Choroid plexus epithelial cell (primary cell): ENCODE measurements around the gene B3GNT8.
"Not testable (repeated sequence)": the region's sequence is repeated elsewhere in the genome, so short reads cannot be mapped to it uniquely, and the experiment has no call there.

Experiments used
- DNase-seq: peaks from one replicate; pipeline ENCODE4 v3.0.0-alpha.2; 2010; ENCODE audit warnings: low read depth
- H3K4me3 ChIP-seq: 2 replicates; pipeline ENCODE4 v1.5.1; 2011; ENCODE audit warnings: low read depth, mild to moderate bottlenecking, control low read depth, low read length, moderate library complexity
- TF ChIP-seq, protein P1 (sequence below): conservative IDR thresholded peaks from 2 replicates; pipeline ENCODE4 v1.5.1; 2011; ENCODE audit warnings: low read depth, mild to moderate bottlenecking, control low read depth, inconsistent platforms, low read length, moderate library complexity

B3GNT8 gene, protein sequence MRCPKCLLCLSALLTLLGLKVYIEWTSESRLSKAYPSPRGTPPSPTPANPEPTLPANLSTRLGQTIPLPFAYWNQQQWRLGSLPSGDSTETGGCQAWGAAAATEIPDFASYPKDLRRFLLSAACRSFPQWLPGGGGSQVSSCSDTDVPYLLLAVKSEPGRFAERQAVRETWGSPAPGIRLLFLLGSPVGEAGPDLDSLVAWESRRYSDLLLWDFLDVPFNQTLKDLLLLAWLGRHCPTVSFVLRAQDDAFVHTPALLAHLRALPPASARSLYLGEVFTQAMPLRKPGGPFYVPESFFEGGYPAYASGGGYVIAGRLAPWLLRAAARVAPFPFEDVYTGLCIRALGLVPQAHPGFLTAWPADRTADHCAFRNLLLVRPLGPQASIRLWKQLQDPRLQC

DNA sequence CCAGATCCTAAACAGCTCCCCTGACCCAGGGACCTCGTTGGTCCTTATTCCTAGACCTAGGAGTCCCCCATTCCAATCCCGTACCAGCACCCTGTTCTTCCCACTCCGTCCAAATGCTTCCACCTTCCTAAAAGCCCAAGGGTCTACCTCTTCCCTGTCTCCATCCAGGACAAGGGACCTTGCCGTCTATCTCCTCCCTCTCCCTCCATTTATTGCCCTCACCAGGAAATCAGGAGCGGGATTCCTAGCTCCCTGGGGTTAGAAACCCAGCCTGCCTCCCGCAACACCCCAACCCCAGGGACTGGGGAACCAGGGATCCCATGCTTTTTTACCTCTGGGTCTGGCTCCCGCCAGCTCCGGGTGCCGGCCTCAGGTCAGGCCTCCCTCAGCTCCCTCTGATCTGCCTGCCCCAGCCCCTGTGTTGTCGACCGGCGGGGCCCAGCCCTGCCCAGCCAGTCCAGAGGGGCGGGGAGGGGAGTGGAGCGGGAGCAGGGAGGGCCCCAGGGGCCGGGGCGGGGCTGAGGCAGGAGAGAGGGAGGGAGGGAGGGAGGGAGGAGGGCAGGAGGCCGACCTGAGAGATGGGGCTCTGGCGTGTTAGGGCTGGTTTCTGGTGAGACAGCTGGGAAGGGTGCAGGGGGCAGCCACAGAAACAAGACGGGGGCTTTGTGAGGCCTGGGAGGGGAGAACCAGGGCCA is at the start of gene B3GNT8:
TSS of gene B3GNT8 (minus strand) at position 423 of the 695 bp plus-strand sequence. CDS start 596 bp downstream, outside the sequence.
- peak; percentile 70 for DNase-seq
- TF ChIP-seq, protein P1, sequence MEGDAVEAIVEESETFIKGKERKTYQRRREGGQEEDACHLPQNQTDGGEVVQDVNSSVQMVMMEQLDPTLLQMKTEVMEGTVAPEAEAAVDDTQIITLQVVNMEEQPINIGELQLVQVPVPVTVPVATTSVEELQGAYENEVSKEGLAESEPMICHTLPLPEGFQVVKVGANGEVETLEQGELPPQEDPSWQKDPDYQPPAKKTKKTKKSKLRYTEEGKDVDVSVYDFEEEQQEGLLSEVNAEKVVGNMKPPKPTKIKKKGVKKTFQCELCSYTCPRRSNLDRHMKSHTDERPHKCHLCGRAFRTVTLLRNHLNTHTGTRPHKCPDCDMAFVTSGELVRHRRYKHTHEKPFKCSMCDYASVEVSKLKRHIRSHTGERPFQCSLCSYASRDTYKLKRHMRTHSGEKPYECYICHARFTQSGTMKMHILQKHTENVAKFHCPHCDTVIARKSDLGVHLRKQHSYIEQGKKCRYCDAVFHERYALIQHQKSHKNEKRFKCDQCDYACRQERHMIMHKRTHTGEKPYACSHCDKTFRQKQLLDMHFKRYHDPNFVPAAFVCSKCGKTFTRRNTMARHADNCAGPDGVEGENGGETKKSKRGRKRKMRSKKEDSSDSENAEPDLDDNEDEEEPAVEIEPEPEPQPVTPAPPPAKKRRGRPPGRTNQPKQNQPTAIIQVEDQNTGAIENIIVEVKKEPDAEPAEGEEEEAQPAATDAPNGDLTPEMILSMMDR, result no peak
- peak within 1 kb of the TSS; percentile 51 for H3K4me3 ChIP-seq

DNA sequence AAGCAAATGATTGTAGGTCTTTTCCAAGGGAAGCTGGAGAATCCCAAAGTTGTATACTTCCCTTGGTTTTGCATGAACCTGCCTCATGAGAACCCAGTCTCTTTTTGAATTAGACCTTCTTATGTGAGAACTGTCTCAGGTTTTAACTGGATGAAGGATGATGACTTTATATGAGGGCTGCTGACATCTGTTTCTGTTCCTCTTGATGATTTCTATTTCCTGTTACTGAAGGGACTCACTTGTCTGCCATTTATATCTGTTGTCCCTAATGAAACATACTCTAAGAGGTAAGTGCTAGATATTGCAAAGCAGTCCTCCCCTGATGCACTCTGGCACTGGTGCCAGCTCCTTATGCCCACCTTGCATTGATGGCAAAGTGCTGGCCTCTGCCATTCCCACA is 49.4 kb upstream of the B3GNT8 start:
- H3K4me3 ChIP-seq, result no peak overlapping the region
- TF ChIP-seq, protein P1, result no peak
- no peak for DNase-seq

DNA sequence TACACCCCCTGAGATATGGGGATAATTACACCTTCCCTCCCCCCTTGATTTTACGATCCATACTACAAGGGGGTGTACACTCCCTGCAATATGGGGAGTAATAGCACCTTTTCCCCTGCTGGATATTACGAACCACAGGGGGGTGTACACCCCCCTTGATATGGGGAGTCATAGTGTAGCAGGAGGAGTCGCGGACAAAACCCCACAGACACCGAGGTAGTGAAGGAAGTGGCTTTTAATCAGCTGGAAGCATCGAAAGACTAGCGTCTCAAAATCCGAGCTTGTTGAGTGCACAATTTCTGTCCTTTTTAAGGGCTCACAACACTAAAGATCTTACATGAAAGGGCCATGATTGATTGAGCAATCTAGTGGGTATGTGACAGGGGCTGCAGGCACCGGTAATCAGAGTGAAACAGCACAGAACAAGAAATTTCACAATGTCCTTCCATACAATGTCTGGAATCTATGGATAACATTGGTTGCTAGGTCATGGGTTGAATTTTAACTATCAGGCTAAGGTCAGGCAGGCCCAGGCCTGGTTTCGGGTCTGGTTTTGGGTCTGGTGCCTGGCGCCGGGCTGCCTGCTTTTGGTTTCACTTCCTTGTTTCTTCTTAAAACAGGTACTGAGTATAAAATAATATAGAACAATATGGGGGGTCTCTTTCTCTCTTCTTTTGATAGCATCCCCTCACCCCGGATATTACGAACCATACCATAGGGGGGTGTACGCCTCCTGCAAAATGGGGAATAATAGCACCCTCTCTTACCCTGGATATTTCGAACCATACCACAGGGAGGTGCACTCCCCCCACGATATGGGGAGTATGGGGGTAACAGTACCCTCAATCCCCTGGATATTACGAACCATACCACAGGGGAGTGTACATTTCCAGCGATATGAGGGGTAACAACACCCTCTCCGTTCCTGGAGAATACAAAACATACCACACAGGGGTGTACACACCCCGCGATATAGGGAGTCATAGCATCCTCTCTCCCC is 36.4 kb upstream of the B3GNT8 start:
- H3K4me3 ChIP-seq, result not testable (repeated sequence)

DNA sequence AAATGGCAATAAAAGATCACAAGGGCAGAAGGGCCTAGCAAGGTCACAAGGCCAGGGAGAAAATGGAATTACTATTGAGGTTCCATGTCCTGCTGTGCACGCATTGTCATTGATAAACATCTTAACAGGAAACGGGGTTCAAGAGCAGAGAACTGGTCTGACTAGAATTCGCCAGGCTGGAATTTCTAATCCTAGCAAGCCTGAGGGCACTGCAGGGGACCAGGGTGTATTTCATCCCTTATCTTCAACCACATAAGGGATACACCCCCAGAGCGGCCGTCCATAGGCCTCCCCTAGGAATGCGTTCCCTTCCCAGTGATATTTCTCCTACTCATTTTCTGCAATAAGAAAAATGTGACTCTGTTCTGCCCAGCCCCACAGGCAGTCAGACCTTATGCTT is 35.3 kb upstream of the B3GNT8 start:
- TF ChIP-seq, protein P1, result no peak
- H3K4me3 ChIP-seq, result no peak overlapping the region
- DNase-seq, result no peak

More for the DNA sequence above, 36.4 kb upstream of the B3GNT8 start:
- not testable (repeated sequence) for DNase-seq

DNA sequence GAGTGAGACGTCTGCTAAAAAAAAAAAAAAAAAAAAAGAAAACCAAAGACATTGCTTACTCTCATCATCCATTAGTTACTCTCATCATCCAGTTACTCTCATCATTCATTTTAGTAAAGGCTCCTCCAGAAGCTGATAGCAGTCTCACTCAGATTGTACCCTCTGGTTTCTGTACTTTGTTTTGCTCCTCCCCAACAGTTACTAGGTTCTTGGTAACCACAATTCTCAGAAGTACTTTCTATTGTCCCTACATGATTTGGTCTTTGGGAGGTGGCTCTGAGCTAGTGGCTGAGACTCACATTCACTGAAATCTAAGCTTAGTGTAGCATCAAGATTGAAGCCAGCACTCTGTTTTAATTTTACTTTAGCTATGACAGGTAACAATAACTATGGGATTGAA is 30.1 kb upstream of the B3GNT8 start:
- no peak for DNase-seq
- TF ChIP-seq, protein P1, result no peak
- no peak overlapping the region for H3K4me3 ChIP-seq

DNA sequence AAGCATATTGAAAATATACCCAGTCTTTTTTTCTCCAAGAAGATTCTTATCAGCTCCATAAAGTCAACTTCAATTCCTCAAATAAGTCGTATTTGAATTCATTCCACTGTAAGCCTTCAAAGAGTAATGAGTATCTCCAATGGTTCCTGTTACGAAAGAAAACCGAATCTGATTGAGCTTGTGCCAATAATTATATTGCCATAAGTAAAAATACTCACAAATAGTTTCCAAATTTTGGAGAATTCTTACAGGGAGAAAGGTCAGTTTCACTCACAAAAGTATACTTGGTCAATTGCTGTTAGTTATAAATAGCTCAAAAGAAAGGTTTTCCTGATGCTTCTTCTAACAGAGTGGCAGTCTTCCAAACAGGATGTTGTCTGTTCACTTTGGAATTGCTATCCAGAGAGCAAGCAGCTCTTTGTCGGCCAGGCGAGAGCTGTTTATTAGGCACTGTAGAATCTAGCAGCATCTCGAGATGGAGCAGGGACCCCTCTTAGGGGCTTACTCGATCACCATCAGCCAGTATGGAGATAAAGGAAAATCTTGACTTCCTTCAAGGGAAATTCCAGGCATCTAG is 29.3 kb upstream of the B3GNT8 start:
- DNase-seq, result peak; percentile 54
- no peak overlapping the region for H3K4me3 ChIP-seq
- TF ChIP-seq, protein P1, result no peak
